HepG2 (cell line): ENCODE results near the gene IL22RA1. TPM values are rescaled to one million over a fixed set of nuclear protein-coding genes. Genes with fewer than 3 reads are reported as not detected.

ENCODE experiments used
- ATAC-seq: fragments of 200-7000 bp; cut with Tn5 transposase; 3 replicates; pipeline ENCODE4 v1.9.1; 2020; ENCODE audit warnings: mild to moderate bottlenecking, moderate library complexity
- BruUV-seq: library from RNA; stranded (reverse); fragments of 400-500 nt; replicated peaks from 2 replicates; lab custom pipeline; 2021; lab: Mats Ljungman, UMichigan
- CTCF ChIA-PET: fragments of 300-600 bp; formaldehyde crosslinking; extraction: SDS; loops from one replicate; lab custom pipeline; 2021; ENCODE audit warnings: low total read pairs, inconsistent platforms, low intra/inter-chr PET ratio; lab: Yijun Ruan, JAX
- POLR2A ChIA-PET: fragments of 350-600 bp; sonication (Branson Sonifier 250); formaldehyde crosslinking; loops from one replicate; lab custom pipeline; 2020; ENCODE audit warnings: antibody characterized with exemption, inconsistent platforms; lab: Yijun Ruan, JAX
- DNase-seq: peaks from one replicate; pipeline ENCODE4 v3.0.0-alpha.2; 2015; ENCODE audit warnings: low spot score
- FAIRE-seq: peaks from 3 replicates; lab custom pipeline; 2011; peaks lifted over from hg19 to GRCh38; lab: Jason Lieb, UNC
- H2AFZ ChIP-seq: one replicate; pipeline ENCODE4 v1.6.1; 2011; ENCODE audit warnings: low read length, inconsistent platforms
- H3K27ac ChIP-seq: fragments of 300-600 bp; 3 replicates; pipeline ENCODE4 v1.8.0; 2011; ENCODE audit warnings: mixed run types, mild to moderate bottlenecking, mixed read lengths, low read length, inconsistent platforms; ENCODE audit not compliant: insufficient read depth; ENCODE audit errors: extremely low read length
- H3K27me3 ChIP-seq, 2 experiments: fragments of 200-600 bp in 1 of 2; 2 replicates in 1 of 2; 3 replicates in 1 of 2; pipeline versions ENCODE4 v1.6.0 to v1.8.0; 2011; ENCODE audit warnings: low read length in 2 of 2, mild to moderate bottlenecking in 2 of 2, moderate library complexity in 2 of 2, inconsistent platforms in 1 of 2; ENCODE audit not compliant: insufficient read depth in 2 of 2, control insufficient read depth in 1 of 2
- H3K36me3 ChIP-seq, 2 experiments: fragments of 200-600 bp in 1 of 2; replicated peaks in 1 of 2; 2 replicates in 1 of 2; 3 replicates in 1 of 2; pipeline versions ENCODE4 v1.5.1 to v1.8.0; 2011; ENCODE audit warnings: low read length in 2 of 2, inconsistent platforms in 1 of 2; ENCODE audit not compliant: insufficient read depth in 2 of 2, control insufficient read depth in 1 of 2
- H3K4me1 ChIP-seq: 2 replicates; pipeline ENCODE4 v1.5.1; 2012; ENCODE audit warnings: low read length, inconsistent platforms; ENCODE audit not compliant: insufficient read depth
- H3K4me2 ChIP-seq: 2 replicates; pipeline ENCODE4 v1.6.0; 2011; ENCODE audit warnings: low read depth, low read length, inconsistent platforms
- H3K4me3 ChIP-seq, 3 experiments: fragments of 200-600 bp in 1 of 3; sonication (generic), shearing (Covaris generic) in 1 of 3; replicated peaks in 1 of 3; 2 replicates each; pipeline ENCODE4 v1.5.1; 2011 to 2016; ENCODE audit warnings: low read length in 3 of 3, inconsistent platforms in 2 of 3, low read depth in 2 of 3, mild to moderate bottlenecking in 2 of 3, control low read depth in 1 of 3, mixed read lengths in 1 of 3; ENCODE audit not compliant: insufficient read depth in 1 of 3
- H3K79me2 ChIP-seq: one replicate; pipeline ENCODE4 v1.6.1; 2011; ENCODE audit warnings: low read length, inconsistent platforms; ENCODE audit not compliant: insufficient read depth
- H3K9ac ChIP-seq: 2 replicates; pipeline ENCODE4 v1.6.0; 2011; ENCODE audit warnings: mild to moderate bottlenecking, low read depth, low read length, inconsistent platforms; ENCODE audit not compliant: insufficient read depth
- H3K9me3 ChIP-seq: 2 replicates; pipeline ENCODE4 v1.5.1; 2012; ENCODE audit warnings: mild to moderate bottlenecking, low read length
- H4K20me1 ChIP-seq: 2 replicates; pipeline ENCODE4 v1.6.0; 2011; ENCODE audit warnings: inconsistent platforms, mild to moderate bottlenecking, low read length, moderate library complexity; ENCODE audit not compliant: insufficient read depth
- SIX4 ChIP-seq: sonication (generic); formaldehyde crosslinking; IDR thresholded peaks from 2 replicates; pipeline ENCODE4 v1.4.0; 2020; ENCODE audit warnings: missing genetic modification reagents
- ZKSCAN1 ChIP-seq: fragments of 150-350 bp; IDR thresholded peaks from 2 replicates; pipeline ENCODE4 v1.6.1; 2014; ENCODE audit warnings: low read length
- ZNF616 ChIP-seq: sonication (generic); formaldehyde crosslinking; IDR thresholded peaks from 2 replicates; pipeline ENCODE4 v1.5.0; 2020; ENCODE audit warnings: low read depth, mild to moderate bottlenecking, missing genetic modification reagents
- ZNF788 ChIP-seq: sonication (generic); formaldehyde crosslinking; IDR thresholded peaks from 2 replicates; pipeline ENCODE4 v1.5.0; 2020; ENCODE audit warnings: mild to moderate bottlenecking, missing genetic modification reagents, borderline replicate concordance
- WGBS: methylation state at CpG from one replicate; pipeline ENCODE4 v1.1.6; 2017; ENCODE audit warnings: low lambda C conversion rate; 5-methylcytosine and 5-hydroxymethylcytosine counted together
- in situ Hi-C: cut with HindIII; loops from 2 replicates; pipeline ENCODE4 v1.10.0; 2017; ENCODE audit warnings: low pct_unique_long_range_greater_than_20kb; ENCODE audit not compliant: extremely low pct_ligation_motif_present
- intact Hi-C: fragments of 100-400 bp; cut with micrococcal nuclease; formaldehyde crosslinking; loops from one replicate; pipeline ENCODE4 v1.10.0; 2022; ENCODE audit not compliant: unreplicated experiment
- polyA plus RNA-seq, 8 experiments: library from polyadenylated mRNA; depleted of rRNA in 3 of 8; stranded (reverse) in 7 of 8; unstranded in 1 of 8; fragments of >200 nt; fragmentation: Illumina TruSeq in 4 of 8; extraction: Trizol in 4 of 8; gene quantifications; 2 replicates each; pipeline versions ENCODE4 v1.2.1 to v1.2.3, GENCODE V29; 2011 to 2016; ENCODE audit warnings: low read depth in 4 of 8, missing spikeins in 1 of 8, mixed read lengths in 1 of 8; ENCODE audit not compliant: insufficient read depth in 1 of 8
- total RNA-seq, 5 experiments: library from RNA; depleted of rRNA; stranded (reverse); fragments of >200 nt; fragmentation: Illumina TruSeq; extraction: Trizol; gene quantifications; 2 replicates each; pipeline ENCODE4 v1.2.3, GENCODE V29; 2016; ENCODE audit warnings: low read depth in 1 of 5

IL22RA1 gene
- total and polyA plus RNA-seq, 2 of the 13 experiments (the other 11 are each of a cell fraction or from before 2014, with no cell fraction given), result 4.4 to 10.2 TPM

DNA sequence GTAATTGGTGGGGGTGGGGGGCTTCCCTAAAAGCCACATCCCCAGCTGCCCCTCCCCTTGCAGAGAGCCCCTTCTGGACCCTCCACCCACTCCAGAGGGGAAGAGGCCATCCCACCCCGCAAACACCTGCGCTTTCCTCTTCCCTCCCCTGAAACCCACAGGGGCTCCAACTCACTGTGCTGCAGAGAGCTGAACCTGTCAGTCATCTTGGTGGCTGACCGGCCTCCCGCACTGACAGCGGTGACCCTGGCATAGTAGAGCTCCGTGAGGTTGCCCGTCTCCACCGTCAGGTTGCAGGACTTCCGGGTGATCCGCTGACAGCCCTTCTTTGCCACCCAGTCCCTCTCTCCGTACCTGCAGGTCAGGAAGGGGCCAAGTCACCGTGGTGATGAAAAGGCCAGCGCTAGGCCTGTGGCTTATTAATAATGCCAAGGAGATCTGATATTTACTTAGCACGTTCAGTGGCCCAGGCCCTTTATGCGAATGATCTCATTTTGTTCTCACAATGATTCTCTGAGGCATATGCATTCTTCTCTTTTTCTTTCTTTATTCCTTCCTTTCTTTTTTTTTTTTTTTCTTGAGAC, 5.9 kb downstream of the IL22RA1 start:
- Histone ChIP-seq H3K4me2 (no peak overlapping the region), H3K4me3 (no peak overlapping the region), H3K27ac (no peak overlapping the region), H2AFZ (no peak overlapping the region), H3K36me3 (peaks cover 1 to 13% of the 10 kb centered on the region in 2 experiments; a peak in 3 of 5 replicates), H3K79me2 (no peaks in the 10 kb centered on the region), H4K20me1 (no peaks in the 10 kb centered on the region), H3K9ac (no peak overlapping the region), H3K27me3 (no peaks in the 10 kb centered on the region), H3K4me1 (peaks cover 23% of the 10 kb centered on the region), H3K9me3 (no peaks in the 10 kb centered on the region)
- in situ Hi-C loops (no loop called here), intact Hi-C loops (no loop called here)
- WGBS, result over 99% methylated on average over 14 of the region's 15 CpGs
- TF ChIP-seq ZNF788 (CRISPR knock-in tag) (no peak), SIX4 (CRISPR knock-in tag) (no peak)
- ChIA-PET CTCF (no interaction called here), POLR2A (no interaction called here)
- BruUV-seq, result no TSS peak
- no peak for FAIRE-seq
- no peak for DNase-seq
- ATAC-seq, result no peak

DNA sequence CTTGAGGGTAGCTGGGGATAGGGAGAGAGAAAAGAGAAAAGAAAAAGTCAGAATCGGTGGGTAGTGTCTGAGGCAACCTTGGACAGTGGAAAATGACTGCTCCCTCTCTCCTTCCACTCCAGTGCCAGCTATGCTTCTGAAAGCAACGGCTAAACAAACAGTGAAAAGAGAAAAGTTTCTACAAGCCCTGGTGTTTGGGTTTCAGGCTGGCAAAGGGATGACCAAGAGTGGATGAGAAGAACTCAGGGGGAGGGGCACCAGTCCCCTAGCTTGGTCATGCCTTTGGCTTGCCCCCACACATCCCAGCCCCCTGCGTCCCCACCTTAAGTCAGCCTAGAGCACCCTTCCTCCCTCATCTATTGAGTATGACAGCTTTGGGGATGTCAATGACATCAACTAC, 8.6 kb downstream of the IL22RA1 start:
- H3K4me1 ChIP-seq, result no peaks in the 10 kb centered on the region
- no peak overlapping the region for H3K9ac ChIP-seq
- no TSS peak for BruUV-seq
- no peak overlapping the region for H2AFZ ChIP-seq
- no peak for ATAC-seq
- no peak overlapping the region for H3K4me2 ChIP-seq
- TF ChIP-seq ZNF616 (CRISPR knock-in tag) (no peak), ZKSCAN1 (no peak)
- no peaks in the 10 kb centered on the region for H3K79me2 ChIP-seq
- ChIA-PET CTCF (no interaction called here), POLR2A (no interaction called here)
- H3K27me3 ChIP-seq, result no peaks in the 10 kb centered on the region
- WGBS, result 91% methylated on average over 3 of the region's 3 CpGs
- in situ Hi-C loops (no loop called here), intact Hi-C loops (no loop called here)
- no peaks in the 10 kb centered on the region for H3K9me3 ChIP-seq
- H3K36me3 ChIP-seq, result peaks cover 1 to 13% of the 10 kb centered on the region in 2 experiments; a peak in 3 of 5 replicates
- H4K20me1 ChIP-seq, result no peaks in the 10 kb centered on the region
- H3K27ac ChIP-seq, result no peak overlapping the region
- no peak for FAIRE-seq
- H3K4me3 ChIP-seq, result no peak overlapping the region
- DNase-seq, result no peak
